NCI-H1092 (cell line): ENCODE results near the gene AGMAT.
"Not testable (repeated sequence)": the region's sequence is repeated elsewhere in the genome, so short reads cannot be mapped to it uniquely, and the experiment has no call there.

Source experiments
- DNase-seq: peaks from one replicate; lab custom pipeline; 2025; lab: John Stamatoyannopoulos, UW

Gene AGMAT

GRCh38 chr1:15616373-15617172 lies 31.7 kb upstream of the AGMAT start:
- DNase-seq, result no peak

GRCh38 chr1:15610167-15610566 lies 25.3 kb upstream of the AGMAT start:
- no peak for DNase-seq

- no peak for DNase-seq
These were observed 24.8 kb upstream of the AGMAT start for GRCh38 chr1:15609631-15610030.

- DNase-seq, result no peak
These were observed 20.8 kb upstream of the AGMAT start for GRCh38 chr1:15605398-15606383.

GRCh38 chr1:15604400-15604799 lies 19.5 kb upstream of the AGMAT start:
- not testable (repeated sequence) for DNase-seq

GRCh38 chr1:15603966-15604282 lies 19.1 kb upstream of the AGMAT start:
- DNase-seq, result not testable (repeated sequence)

GRCh38 chr1:15603050-15603965 lies 18.5 kb upstream of the AGMAT start:
- peak; percentile 99 for DNase-seq

GRCh38 chr1:15598436-15598835 lies 13.6 kb upstream of the AGMAT start:
- no peak for DNase-seq

GRCh38 chr1:15595809-15596617 lies 11.2 kb upstream of the AGMAT start:
- no peak for DNase-seq

GRCh38 chr1:15592285-15592684 lies 7.4 kb upstream of the AGMAT start:
- DNase-seq, result no peak

- no peak for DNase-seq
These were observed 1.7 kb downstream of the AGMAT start for GRCh38 chr1:15583016-15583706.

GRCh38 chr1:15579683-15580047 lies 5.2 kb downstream of the AGMAT start:
- no peak for DNase-seq

GRCh38 chr1:15578921-15579682 lies 5.7 kb downstream of the AGMAT start:
- DNase-seq, result no peak

- DNase-seq, result no peak
These were observed 7.2 kb downstream of the AGMAT start for GRCh38 chr1:15577691-15578090.

- no peak for DNase-seq
These were observed 9.2 kb downstream of the AGMAT start for GRCh38 chr1:15575549-15576150.

GRCh38 chr1:15574741-15575140 lies 10.1 kb downstream of the AGMAT start:
- DNase-seq, result no peak

- no peak for DNase-seq
These were observed 11.4 kb downstream of the AGMAT start for GRCh38 chr1:15573477-15573876.

- DNase-seq, result no peak
These were observed 13.6 kb downstream of the AGMAT start for GRCh38 chr1:15571266-15571665.

GRCh38 chr1:15570861-15571260 lies 14.0 kb downstream of the AGMAT start:
- DNase-seq, result no peak
